GM19452 (cell line): Measurements from ENCODE around the gene F2RL2.
A peak's percentile ranks its signal among the peaks of the same experiment; 100 is the strongest.
"Not testable (repeated sequence)": the region's sequence is repeated elsewhere in the genome, so short reads cannot be mapped to it uniquely, and the experiment has no call there.

Source experiments
- ATAC-seq: cut with Tn5 transposase; IDR thresholded peaks from one replicate; pipeline ENCODE4 v1.9.1; 2021; ENCODE audit not compliant: unreplicated experiment

The F2RL2 gene

GRCh38 chr5:76622076-76622475 is 1.1 kb downstream of the F2RL2 start:
- no peak for ATAC-seq

GRCh38 chr5:76620166-76620565 is 3.0 kb downstream of the F2RL2 start:
- no peak for ATAC-seq

- ATAC-seq, result no peak
Observed at GRCh38 chr5:76617675-76618074, 5.5 kb downstream of the F2RL2 start.

GRCh38 chr5:76617229-76617628 is 6.0 kb downstream of the F2RL2 start:
- no peak for ATAC-seq

- no peak for ATAC-seq
Observed at GRCh38 chr5:76616206-76616605, 7.0 kb downstream of the F2RL2 start.

- no peak for ATAC-seq
Observed at GRCh38 chr5:76615759-76616158, 7.4 kb downstream of the F2RL2 start.

- no peak for ATAC-seq
Observed at GRCh38 chr5:76612942-76613341, 10.3 kb downstream of the F2RL2 start.

GRCh38 chr5:76610196-76610595 is 13.0 kb downstream of the F2RL2 start:
- ATAC-seq, result no peak

GRCh38 chr5:76608833-76609232 is 14.4 kb downstream of the F2RL2 start:
- no peak for ATAC-seq

GRCh38 chr5:76607353-76607871 is 15.8 kb downstream of the F2RL2 start:
- no peak for ATAC-seq

- no peak for ATAC-seq
Observed at GRCh38 chr5:76606701-76607100, 16.5 kb downstream of the F2RL2 start.

- ATAC-seq, result no peak
Observed at GRCh38 chr5:76604838-76605237, 18.4 kb downstream of the F2RL2 start.

GRCh38 chr5:76603991-76604390 is 19.2 kb downstream of the F2RL2 start:
- not testable (repeated sequence) for ATAC-seq

GRCh38 chr5:76602094-76602726 is 21.0 kb downstream of the F2RL2 start:
- no peak for ATAC-seq

GRCh38 chr5:76601470-76601869 is 21.7 kb downstream of the F2RL2 start:
- ATAC-seq, result no peak

GRCh38 chr5:76600716-76601115 is 22.5 kb downstream of the F2RL2 start:
- no peak for ATAC-seq

GRCh38 chr5:76598531-76598930 is 24.7 kb downstream of the F2RL2 start:
- ATAC-seq, result no peak

GRCh38 chr5:76595755-76596481 is 27.3 kb downstream of the F2RL2 start:
- ATAC-seq, result no peak

- no peak for ATAC-seq
Observed at GRCh38 chr5:76594107-76594506, 29.1 kb downstream of the F2RL2 start.

- no peak for ATAC-seq
Observed at GRCh38 chr5:76592692-76593091, 30.5 kb downstream of the F2RL2 start.

- ATAC-seq, result no peak
Observed at GRCh38 chr5:76591366-76591765, 31.8 kb downstream of the F2RL2 start.

- peak; percentile 97 for ATAC-seq
Observed at GRCh38 chr5:76590027-76590426, 33.2 kb downstream of the F2RL2 start.
